GM18508 (cell line): Measurements from ENCODE around the gene SH2D5.

Experiments
- ATAC-seq: cut with Tn5 transposase; IDR thresholded peaks from one replicate; pipeline ENCODE4 v1.9.1; 2021; ENCODE audit warnings: moderate number of reproducible peaks; ENCODE audit not compliant: insufficient read depth, unreplicated experiment

The SH2D5 gene

DNA sequence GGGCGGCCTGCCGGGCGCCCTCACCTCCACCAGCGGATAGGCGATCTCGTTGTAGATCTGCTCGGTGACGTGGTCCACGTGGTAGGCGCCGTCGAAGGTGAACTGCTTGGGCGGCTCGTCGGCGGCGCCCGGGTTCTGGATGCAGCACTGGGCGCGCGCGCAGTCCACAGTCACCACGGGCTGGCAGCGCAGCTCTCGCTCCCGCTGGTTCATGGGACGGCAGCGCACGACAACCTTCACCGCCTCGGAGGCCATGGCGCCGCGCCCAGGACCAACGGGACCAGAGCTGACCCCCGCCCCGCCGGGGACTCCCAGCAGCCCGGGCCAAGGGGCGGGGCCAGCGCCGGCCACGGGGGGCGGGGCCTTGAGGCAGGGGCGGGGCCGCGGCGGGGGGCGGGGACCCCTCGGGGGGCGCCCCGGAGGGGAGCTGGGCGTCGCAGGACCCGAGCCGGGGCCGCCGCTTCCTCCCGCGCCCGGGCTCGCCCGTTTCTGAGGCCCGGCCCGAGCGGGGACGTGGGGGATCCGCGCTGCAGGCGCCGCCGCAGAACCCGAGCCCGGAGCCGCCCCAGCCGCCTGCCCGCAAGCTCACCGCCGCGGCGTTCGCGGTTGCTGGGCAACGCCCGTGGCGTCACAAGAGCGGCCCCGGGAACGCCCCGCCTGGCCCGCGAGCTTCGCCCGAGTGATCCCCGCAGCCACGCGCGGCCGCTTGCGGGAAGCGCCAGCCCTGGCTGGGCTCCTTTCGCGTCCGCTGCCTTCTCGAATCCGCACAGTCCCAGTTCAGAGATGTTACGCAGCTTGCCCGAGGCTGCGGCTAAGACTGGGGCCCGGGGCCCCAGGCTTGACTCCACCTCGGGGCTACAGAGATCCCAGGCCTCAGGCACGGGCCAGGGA lies 14.8 kb downstream of the SH2D5 start, which contains the start of gene KIF17:
Gene KIF17, minus strand, starts transcription at position 556 of the 891 bp plus-strand sequence. Its CDS starts 301 bp downstream, at position 255.
- no peak for ATAC-seq

DNA sequence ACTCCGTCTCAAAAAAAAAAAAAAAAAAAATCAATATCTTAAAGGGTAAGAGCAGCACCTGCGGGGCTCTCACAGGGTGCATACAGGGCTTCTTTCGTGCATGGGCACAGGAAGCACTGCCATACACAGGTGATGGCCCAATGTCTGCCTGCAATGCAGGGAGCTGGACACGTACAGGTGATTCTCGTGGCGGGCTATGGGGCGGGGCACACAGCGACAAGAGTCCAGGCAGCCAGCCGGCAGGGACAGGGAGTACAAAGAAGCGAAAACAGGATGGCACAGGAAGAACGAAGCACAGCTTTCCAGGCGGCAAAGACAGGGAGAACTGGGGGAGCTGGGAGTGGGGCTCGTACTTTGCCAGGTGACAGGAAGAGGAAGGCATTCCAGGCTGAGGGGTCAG lies 16.3 kb downstream of the SH2D5 start:
- no peak for ATAC-seq

DNA sequence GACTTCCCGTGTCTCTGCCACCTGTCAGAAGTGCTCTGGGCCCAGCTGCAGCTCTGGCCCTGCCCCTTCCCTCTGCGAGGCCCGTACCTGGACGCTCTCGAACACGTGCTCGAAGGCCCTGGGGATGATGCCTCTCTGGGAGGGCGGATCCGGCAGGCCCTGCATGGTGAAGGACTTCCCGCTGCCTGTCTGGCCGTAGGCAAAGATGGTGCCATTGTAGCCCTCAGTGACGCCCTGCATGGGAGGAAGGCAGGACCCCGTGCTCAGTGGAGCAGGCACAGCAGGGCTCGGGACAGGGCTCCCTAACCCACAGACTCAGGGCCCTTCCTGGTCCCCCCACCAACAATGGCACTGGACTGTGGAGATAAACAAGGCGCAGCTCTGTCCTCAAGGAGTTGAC lies 17.1 kb downstream of the SH2D5 start:
- no peak for ATAC-seq

DNA sequence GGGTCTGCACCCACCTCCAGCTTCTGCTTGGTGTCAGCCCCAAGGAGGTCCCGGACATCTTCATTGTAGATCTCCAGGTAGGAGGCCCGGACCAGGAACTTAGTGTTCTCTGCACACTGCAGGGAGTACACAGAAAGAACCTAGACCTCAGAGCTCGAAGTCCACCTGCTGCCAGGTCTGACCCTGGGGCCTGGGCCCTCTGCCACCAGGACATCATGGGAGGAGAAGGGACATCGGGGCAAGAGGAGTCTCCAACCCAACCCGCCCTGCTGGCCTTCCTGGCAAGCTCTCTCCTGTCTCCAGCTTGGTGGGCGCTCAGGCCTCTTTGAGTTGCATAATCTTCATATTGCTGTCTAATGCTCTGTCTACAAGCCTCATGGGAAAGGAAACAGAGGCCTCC lies 19.1 kb downstream of the SH2D5 start:
- no peak for ATAC-seq

DNA sequence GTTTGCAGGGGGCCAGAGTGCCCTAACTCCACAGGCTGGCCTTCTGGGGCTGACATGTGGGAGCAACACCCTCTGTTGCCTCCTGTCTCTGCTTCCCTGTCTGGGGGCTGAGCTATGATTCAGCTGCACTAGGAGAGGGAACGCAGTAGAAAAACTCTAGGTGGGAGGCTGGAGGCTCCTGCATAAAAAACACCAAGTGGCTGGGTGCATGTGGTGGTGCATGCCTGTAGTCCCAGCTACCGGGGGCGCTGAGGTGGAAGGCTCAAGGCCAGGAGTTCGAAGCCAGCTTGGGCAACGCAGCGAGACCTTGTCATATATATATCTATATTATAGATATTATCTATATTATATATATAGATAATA lies 20.3 kb downstream of the SH2D5 start:
- no peak for ATAC-seq

DNA sequence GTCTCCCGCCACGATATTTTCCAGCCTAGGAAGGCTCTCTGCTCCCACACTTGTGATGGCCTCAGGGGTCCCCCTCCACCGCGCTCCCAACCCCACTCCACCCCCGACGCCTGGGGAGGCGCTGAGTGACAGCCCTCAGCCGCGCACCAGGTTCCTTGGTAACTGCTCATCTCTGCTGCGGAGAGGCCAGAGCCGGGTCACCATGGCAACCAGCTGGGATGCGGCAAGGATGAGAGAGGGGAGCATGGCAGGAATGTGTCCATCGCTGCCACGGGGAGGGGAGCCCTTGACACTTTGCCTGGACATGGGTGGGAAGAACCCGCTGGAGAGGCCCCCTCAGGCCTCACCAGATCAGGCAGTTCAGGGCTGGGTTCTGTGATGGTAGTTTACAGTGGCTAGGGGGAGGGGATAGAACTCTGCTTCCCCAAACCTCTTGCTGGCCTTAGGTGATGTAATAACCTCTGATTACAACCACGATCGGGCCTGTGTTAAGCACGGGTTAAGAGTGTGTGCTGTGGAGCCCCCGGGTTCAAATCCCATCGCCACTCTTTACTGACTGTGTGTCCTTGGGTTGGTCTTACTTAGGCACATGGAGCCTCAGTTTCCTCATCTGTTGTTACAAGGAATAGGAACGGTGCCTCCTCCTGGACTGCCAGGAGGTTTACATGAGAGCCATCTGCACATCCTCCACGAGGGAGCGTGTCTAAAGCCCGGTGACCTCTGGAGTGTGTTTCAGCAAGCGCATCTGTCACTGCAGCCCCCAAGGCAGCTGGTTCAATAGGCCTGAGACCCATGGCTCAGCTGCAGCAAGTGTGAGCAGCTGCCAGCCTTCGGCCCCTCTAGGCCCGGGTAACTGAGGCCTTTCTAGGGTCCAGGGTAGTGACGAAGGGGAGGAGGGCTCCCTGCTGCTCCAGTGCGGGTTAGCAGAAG lies 21.0 kb downstream of the SH2D5 start:
- no peak for ATAC-seq

DNA sequence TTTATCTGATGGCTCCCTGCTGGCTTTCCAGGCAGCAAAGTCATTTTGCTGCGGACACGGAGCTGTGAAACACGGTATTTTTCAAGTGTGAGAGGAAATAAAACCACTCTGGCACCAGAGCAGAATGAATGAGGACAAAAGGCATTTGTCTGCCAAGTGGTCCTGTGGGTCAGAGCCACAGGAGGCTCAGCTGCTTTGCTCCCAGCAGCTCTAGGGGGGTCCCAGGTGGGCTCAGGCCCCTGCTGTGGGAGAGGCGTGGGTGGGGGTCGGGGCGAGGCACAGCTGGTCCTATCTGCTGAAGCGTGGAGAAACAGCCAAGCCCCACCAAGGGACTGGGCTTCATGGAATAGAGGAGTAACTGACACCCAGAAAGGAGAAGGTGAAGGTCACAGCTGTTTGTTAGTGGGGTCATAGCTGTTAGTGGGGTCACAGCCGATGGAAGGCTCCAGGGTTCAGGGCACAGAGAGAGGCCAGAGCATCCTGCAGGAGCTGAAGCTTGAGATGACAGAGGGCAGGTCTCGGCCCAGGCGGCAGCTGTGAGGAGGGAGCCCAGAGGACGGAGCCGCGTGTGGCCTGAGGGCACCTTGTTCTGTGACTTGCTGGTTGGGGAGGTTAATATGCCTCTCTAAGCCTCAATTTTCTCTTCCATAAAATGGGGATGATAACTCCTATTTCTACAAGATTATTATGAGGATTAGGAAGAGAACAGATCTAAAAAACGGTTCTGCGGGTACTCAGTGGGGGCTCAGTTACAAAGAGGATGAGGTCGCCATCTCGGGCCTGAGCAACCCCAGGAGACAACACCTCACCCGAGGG lies 21.8 kb downstream of the SH2D5 start:
- no peak for ATAC-seq

DNA sequence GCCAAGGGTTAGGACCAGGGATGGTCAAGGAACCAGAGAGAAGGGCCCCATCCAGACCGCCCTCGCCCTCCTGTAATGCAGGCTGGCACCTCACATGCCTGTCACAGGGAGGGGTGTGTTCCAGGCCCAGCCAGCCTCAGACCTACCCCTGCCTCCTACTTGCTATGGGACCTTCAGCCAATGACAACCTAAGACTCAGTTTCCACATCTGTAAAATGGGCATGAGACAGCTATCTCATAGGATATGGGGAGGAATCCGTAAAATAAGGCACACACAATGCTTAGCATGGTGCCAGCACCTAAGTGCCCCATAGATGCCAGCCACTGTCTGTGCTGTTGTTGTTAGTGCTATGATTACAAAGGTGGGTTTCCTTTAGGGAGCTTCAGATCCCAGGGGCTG lies 22.6 kb downstream of the SH2D5 start:
- no peak for ATAC-seq

DNA sequence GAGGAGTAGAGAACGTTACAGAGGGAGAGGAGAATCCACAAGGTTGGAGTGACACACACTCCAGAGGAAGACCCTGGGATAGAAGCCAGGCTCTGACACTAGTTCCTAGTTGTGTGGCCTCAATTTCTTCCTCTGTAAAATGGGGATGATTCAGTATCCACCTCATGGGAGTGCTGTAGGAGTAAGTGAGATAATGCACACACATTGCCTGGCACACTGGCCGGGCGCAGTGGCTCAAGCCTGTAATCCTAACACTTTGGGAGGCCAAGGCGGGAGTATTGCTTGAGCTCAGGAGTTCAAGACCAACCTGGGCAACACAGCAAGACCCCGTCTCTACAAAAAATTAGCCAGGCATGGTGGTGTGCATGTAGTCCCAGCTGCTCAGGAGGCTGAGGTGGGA lies 23.6 kb downstream of the SH2D5 start:
- no peak for ATAC-seq

DNA sequence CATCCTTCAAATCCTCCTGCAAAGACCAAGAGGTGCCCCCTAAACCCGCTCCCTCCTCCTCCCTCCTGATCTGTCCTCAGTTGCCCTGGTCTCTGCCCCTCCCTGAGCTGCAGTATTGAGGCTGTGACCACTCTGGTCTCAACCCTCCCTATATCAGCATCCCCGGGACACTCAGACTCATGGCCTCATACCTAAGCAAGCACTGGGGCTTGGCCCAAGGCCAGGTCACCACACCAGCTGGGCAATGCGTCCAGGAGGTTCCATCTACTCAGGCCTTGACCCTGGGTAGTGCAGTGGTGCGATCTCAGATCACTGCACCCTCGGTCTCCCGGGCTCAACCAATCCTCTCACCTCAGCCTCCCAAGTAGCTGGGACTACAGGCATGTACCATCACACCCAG lies 24.4 kb downstream of the SH2D5 start:
- ATAC-seq, result no peak

DNA sequence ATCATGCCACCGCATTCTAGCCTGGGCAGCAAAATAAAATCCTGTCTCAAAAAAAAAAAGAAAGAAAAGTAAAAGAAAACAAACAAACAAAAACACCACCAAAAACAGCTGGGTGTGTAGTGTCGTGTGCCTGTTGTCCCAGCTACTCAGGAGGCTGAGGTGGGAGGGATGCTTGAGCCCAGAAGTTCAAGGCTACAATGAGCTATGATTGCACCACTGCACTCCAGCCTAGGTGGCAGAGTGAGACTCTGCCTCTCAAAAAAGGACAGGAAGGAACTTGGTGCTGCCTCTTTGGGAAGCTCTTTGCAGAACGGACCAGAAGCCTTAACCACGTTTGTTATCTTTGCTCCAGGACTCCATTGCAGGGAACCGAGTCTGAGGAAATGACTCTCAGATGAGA lies 25.7 kb downstream of the SH2D5 start:
- ATAC-seq, result no peak

DNA sequence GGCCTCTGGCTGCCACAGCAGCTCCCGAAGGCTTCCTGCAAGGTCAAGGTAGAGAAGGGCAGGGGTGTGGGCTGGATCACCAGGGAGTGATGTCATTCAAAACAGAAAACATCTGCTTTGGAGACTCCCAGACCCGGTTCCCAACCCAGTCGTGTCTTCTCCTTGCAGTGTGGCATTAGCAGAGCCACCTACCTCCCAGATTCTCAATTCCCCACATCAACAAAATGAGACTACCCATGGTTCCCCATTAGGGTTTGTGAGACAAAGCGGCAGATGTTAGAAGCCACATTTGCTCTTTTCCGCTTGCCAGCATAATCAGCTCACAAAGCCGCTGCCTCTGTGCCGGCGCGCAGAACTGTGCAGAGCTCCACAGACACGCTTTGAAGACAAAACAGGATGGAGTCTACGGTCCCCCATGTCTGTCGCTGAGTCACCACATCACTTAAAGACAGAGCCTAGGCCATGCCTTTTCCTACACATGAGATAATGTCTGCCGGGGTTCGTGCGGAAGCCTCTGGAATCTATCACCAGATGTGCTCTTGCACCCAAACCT lies 27.2 kb downstream of the SH2D5 start:
- ATAC-seq, result no peak

DNA sequence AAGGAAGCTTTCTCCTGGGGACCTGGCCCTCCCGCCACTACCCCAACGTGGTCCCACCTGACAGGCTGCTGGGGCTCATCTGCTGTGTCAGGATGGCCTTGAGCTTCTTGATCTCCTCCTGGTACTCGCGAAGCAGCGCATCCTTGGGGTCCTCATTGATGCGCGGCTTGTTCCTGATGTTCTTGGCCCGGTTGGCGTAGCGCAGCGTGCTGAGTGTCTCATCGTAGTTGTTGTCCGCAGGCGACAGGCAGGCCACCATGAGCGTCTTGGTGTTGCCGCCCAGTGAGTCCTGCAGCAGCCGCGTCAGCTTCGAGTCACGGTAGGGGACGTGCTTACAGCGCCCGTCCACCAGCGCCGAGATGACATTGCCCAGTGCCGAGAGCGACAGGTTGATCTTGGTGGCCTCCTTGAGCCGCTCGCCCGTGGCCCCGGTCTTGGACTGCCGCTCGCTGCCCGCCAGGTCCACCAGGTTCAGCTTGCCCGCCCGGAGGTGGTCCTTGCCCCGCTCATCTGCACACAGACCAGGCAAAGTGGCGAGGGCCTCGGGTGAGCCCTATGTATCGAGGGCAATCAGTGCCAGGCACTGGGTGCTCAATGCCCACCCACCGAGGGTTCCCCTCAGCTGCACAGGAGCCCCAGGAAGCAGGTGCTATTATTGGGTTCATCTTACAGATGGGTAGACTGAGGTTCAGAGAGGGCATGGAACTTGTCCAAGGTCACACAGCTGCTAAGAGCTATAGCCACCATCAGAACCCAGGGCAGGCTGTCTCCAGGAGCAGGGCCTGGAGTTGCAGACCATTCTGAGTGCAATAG lies 27.9 kb downstream of the SH2D5 start:
- ATAC-seq, result no peak

DNA sequence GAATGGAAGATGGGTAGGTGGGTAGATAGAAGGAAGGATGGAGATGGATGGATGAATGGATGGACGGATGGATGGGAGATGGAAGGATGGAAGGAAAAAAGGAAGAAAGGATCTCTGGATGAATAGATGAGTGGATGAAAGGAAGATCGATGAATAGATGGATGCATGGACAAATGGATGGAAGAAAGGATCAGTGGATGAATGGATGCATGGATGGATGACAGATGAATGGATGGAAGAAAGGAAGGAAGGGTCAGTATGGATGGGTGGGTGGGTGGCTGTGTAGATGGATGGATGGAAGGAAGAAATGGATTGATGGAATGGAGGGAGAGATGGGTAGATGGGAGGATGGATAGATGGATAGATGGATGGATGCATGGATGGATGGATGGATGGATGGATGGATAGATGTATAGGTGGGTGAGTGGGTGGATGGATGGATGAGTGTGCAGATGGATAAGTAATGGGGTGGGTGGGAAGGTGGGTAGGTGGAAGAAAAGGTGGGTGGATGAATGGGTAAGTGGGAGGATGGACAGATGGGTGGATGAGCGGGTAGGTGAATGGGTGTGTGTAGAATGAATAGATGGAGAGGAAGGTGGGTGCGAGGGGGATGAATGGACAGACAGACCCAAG lies 29.3 kb downstream of the SH2D5 start:
- no peak for ATAC-seq

DNA sequence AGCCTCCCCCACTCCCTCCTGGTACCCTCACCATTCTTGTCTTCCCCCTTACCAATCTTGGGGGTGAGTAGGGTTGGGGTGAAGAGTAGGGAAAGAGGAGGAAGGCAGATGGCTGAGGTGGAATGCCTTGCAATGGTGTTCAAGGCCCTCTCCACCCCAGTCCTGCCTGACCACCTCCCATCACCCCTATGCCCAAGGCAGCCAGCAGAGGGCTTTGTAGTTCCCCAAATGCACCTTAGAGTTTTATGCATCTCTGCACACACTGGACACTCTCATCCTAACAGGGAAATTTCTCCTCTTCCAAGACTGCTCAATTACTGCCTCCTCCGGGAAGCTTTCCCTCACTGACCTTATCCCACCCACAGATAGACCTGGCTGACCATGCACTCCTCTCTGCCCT lies 30.1 kb downstream of the SH2D5 start:
- ATAC-seq, result no peak

DNA sequence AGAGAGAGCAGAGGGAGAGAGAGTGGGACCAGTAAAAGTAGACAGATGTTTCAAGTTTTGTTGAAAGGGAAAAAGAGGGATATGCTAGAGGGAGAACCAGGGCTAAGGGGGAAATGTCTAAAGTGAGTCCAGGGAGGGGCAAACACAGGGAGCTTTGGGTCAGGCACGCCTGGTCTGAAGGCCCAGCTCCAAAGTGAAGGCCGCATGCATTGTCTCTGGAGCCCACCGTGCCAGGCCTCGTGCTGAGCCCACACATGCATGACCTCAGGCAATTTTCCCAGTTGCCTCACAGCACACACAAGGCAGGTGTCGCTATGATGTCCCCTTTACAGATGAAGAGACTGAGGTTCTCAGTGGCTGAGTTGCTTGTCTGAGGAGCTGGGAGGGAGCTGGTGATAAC lies 30.7 kb downstream of the SH2D5 start:
- no peak for ATAC-seq

DNA sequence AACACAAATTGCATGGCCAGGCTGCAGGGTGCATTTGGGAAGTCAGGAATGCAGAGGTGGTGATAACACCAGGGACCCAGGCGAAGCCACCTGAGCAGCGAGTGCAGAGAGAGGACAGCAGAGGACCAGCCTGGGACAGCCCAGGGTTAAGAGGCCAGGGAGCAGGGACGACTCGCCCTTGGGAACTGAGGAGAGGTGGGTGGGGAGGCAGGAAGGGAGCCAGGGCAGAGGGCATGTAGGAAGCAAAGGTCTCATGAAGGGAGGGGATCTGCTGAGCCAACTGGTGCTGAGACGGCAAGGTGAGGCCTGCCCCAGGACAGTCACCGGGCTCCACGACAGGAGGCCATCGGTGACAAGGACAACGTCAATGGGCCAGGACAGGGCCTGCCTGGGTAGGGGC lies 31.1 kb downstream of the SH2D5 start:
- no peak for ATAC-seq

DNA sequence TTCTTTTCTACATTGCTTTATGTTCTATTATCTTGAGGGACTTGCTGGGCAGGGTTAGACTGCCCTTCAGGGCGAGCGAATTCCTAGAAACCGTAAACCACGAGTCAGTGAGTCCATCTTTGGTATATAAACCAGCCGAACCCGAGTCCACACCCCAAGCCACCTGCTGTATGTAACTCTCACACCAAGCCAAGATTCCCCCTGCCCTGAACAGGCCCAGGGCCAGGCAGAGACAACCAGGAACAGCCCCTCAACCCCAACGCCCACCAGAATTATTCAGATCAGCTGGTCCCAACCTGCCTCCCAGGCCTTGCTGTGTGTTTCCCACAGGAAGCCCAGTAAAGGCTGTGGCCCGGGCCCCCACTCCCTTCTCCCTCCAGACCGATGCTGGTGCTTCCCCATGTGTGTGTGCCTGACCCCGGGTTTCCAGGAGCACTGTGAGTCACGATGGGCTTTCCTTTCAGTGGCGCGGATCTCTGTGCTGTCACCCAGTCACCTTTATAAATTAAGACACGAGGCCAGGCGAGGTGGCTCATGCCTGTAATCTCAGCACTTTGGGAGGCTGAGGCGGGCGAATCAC lies 31.8 kb downstream of the SH2D5 start:
- ATAC-seq, result no peak

DNA sequence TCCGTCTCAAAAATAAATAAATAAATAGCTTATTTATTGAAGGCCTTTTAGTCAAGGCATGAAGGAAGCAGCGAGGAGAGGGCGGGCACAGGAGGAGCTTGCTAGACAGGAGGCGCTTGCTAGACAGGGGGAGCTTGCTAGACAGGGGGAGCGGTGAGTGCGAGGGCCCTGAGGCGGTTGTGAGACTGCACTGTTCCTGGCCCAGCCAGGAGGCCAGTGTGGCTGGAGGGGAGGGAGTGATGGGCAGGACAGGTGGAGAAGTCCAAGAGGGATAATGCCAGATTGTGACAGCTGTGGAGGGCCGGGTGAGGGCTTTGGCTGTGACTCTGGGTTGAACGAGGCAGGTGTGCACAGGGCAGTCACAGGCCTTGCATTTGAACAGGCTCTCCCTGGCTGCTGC lies 32.9 kb downstream of the SH2D5 start:
- ATAC-seq, result no peak
